Measurements from ENCODE around the gene PCBP3.

DNA sequence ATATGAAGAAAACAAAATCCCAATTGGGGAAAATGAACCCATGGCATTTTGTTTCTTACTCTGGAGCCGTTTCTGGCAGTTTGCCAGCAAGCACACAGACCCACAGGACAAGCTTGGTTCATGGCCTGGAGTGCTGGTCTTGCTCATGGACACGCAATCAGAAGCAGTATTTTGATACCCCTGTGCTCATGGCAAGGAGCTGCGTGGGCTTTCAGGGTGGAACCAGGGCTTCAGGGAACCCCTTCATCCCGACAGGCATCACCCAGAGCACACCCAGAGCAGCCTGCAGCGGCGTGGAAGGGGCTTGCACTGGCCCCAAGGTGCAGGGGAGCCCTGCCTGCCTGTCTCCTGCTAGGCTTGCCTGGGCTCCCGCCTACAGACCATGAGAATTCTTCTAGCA is 45.4 kb upstream of the PCBP3 start:
- TF ChIP-seq, protein P1, sequence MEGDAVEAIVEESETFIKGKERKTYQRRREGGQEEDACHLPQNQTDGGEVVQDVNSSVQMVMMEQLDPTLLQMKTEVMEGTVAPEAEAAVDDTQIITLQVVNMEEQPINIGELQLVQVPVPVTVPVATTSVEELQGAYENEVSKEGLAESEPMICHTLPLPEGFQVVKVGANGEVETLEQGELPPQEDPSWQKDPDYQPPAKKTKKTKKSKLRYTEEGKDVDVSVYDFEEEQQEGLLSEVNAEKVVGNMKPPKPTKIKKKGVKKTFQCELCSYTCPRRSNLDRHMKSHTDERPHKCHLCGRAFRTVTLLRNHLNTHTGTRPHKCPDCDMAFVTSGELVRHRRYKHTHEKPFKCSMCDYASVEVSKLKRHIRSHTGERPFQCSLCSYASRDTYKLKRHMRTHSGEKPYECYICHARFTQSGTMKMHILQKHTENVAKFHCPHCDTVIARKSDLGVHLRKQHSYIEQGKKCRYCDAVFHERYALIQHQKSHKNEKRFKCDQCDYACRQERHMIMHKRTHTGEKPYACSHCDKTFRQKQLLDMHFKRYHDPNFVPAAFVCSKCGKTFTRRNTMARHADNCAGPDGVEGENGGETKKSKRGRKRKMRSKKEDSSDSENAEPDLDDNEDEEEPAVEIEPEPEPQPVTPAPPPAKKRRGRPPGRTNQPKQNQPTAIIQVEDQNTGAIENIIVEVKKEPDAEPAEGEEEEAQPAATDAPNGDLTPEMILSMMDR (IDR thresholded peaks at IDR 0.05; ENCODE audit: insufficient read depth, low read length), result no peak
- TF ChIP-seq, protein P2, sequence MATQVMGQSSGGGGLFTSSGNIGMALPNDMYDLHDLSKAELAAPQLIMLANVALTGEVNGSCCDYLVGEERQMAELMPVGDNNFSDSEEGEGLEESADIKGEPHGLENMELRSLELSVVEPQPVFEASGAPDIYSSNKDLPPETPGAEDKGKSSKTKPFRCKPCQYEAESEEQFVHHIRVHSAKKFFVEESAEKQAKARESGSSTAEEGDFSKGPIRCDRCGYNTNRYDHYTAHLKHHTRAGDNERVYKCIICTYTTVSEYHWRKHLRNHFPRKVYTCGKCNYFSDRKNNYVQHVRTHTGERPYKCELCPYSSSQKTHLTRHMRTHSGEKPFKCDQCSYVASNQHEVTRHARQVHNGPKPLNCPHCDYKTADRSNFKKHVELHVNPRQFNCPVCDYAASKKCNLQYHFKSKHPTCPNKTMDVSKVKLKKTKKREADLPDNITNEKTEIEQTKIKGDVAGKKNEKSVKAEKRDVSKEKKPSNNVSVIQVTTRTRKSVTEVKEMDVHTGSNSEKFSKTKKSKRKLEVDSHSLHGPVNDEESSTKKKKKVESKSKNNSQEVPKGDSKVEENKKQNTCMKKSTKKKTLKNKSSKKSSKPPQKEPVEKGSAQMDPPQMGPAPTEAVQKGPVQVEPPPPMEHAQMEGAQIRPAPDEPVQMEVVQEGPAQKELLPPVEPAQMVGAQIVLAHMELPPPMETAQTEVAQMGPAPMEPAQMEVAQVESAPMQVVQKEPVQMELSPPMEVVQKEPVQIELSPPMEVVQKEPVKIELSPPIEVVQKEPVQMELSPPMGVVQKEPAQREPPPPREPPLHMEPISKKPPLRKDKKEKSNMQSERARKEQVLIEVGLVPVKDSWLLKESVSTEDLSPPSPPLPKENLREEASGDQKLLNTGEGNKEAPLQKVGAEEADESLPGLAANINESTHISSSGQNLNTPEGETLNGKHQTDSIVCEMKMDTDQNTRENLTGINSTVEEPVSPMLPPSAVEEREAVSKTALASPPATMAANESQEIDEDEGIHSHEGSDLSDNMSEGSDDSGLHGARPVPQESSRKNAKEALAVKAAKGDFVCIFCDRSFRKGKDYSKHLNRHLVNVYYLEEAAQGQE (IDR thresholded peaks at IDR 0.05; ENCODE audit: insufficient replicate concordance, low read depth), result no peak
